Left ventricle myocardium inferior (tissue), 1 donor: ENCODE results near the gene C1QTNF9. TPM values are rescaled to one million over a fixed set of nuclear protein-coding genes. Genes with fewer than 3 reads are reported as not detected.

Experiments used
- DNase-seq: peaks from one replicate; pipeline ENCODE4 v3.0.0-alpha.2; 2020
- H3K27ac ChIP-seq: fragments of 200-600 bp; replicated peaks from 2 replicates; pipeline ENCODE4 v1.8.0; 2021
- H3K27me3 ChIP-seq: fragments of 200-600 bp; 2 replicates; pipeline ENCODE4 v1.8.0; 2021; ENCODE audit warnings: low read depth
- H3K36me3 ChIP-seq: fragments of 200-600 bp; 2 replicates; pipeline ENCODE4 v1.8.0; 2021
- H3K4me1 ChIP-seq: fragments of 200-600 bp; 2 replicates; pipeline ENCODE4 v1.8.0; 2021
- H3K4me3 ChIP-seq: fragments of 200-600 bp; 2 replicates; pipeline ENCODE4 v1.8.0; 2021; ENCODE audit warnings: mild to moderate bottlenecking, moderate library complexity
- H3K9me3 ChIP-seq: fragments of 200-600 bp; replicated peaks from 2 replicates; pipeline ENCODE4 v1.8.0; 2021
- intact Hi-C: fragments of 100-400 bp; cut with micrococcal nuclease; formaldehyde crosslinking; loops from one replicate; pipeline ENCODE4 v1.11.0; 2022
- total RNA-seq: library from RNA; stranded (reverse); fragmentation: NEBNext Ultra II Directional; extraction: Animal tissue kit (Norgen Biotek cat#: 25700); gene quantifications from one replicate; pipeline ENCODE4 v1.2.1, GENCODE V29; 2021
- TF ChIP-seq, protein P1 (sequence below): fragments of 200-600 bp; IDR thresholded peaks from 2 replicates; pipeline ENCODE4 v1.8.0; 2021; ENCODE audit warnings: antibody characterized with exemption, mild to moderate bottlenecking, borderline replicate concordance
- donor health status: DM: no; HTN: yes; CAD: no; lungs with severe emphysema.

C1QTNF9 gene
- total RNA-seq, 1 donor from 2014 or later, result 3.0 TPM

DNA sequence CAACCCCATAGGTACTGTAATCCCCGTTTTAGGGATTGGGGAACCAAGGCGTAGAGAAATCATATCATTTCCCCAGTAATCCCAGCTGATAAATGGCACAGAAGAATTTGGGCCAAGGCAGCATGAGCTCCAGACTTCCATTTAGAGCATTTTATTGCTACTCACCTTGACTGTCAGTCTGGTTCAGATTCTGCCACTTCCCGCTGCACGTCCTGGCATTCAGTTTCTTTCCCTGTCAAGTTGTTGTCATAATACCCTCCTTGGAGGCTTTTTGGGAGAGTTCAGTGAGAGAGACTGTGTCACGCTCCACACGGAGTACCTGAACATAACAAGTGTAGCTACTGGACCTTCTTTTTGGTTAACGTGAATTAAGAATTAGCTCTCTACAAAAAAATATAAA, 7.5 kb upstream of the C1QTNF9 start:
- H3K36me3 ChIP-seq, result peaks cover 60% of the 10 kb centered on the region

DNA sequence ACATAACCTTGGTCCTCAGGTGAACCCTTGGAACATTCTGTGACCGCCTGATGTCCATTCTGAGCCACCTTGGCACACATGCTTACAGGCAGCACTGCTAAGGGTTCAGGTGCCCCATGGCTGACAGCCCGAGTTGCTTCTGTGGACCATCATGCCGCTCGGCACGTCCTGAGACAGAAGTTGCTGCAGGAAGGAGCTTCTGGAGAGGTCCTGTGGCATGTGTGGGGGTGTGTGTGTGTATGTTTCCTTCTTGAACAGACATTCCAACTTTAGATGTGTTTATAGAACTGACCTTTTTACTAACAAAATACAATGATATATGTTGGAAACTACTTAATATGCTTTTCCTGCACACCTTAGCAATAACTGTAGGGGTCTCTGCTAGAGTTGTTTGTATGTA, 4.8 kb upstream of the C1QTNF9 start:
- Histone ChIP-seq H3K27ac (peak overlapping the region; percentile 75), H3K9me3 (no peaks in the 10 kb centered on the region), H3K36me3 (peaks cover 33% of the 10 kb centered on the region), H3K4me1 (peaks cover 73% of the 10 kb centered on the region), H3K27me3 (peaks cover 9% of the 10 kb centered on the region), H3K4me3 (no peak overlapping the region)
- TF ChIP-seq, protein P1, sequence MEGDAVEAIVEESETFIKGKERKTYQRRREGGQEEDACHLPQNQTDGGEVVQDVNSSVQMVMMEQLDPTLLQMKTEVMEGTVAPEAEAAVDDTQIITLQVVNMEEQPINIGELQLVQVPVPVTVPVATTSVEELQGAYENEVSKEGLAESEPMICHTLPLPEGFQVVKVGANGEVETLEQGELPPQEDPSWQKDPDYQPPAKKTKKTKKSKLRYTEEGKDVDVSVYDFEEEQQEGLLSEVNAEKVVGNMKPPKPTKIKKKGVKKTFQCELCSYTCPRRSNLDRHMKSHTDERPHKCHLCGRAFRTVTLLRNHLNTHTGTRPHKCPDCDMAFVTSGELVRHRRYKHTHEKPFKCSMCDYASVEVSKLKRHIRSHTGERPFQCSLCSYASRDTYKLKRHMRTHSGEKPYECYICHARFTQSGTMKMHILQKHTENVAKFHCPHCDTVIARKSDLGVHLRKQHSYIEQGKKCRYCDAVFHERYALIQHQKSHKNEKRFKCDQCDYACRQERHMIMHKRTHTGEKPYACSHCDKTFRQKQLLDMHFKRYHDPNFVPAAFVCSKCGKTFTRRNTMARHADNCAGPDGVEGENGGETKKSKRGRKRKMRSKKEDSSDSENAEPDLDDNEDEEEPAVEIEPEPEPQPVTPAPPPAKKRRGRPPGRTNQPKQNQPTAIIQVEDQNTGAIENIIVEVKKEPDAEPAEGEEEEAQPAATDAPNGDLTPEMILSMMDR, result no peak
- intact Hi-C loops, result no loop called here
- DNase-seq, result no peak

More for the DNA sequence above, 7.5 kb upstream of the C1QTNF9 start:
- Histone ChIP-seq H3K27ac (peak overlapping the region; percentile 9), H3K27me3 (no peaks in the 10 kb centered on the region), H3K4me3 (no peak overlapping the region), H3K4me1 (peaks cover 51% of the 10 kb centered on the region), H3K9me3 (no peaks in the 10 kb centered on the region)
- intact Hi-C loops, result no loop called here
- DNase-seq, result no peak
- TF ChIP-seq, protein P1, result no peak

DNA sequence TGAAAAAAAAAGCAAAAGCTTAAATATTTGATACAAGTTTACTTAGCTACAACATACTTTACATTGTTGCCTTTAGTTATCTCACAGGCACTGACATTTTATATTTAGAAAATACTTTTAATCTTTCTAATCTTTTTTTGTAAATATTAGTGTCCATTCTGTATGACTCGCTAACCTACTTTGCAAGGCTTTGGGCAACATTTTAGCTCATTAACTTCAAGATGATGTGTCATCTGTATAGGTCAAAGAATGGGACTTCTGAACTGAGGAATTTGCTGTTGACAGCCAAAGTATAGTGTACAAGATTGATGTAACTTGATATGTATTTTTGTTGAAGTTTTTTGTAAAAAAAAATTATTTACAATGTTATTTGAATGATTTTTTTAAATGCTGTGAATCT, 2.7 kb upstream of the C1QTNF9 start:
- DNase-seq, result no peak
- Histone ChIP-seq H3K9me3 (no peaks in the 10 kb centered on the region), H3K27me3 (peaks cover 9% of the 10 kb centered on the region), H3K4me1 (peaks cover 66% of the 10 kb centered on the region), H3K4me3 (no peak overlapping the region), H3K27ac (peak overlapping the region; percentile 75), H3K36me3 (peaks cover 13% of the 10 kb centered on the region)
- intact Hi-C loops, result no loop called here
- TF ChIP-seq, protein P1, result no peak

GRCh38 chr13:24307211-24308067, 1.9 kb upstream of the C1QTNF9 start:
- Histone ChIP-seq H3K36me3 (peaks cover 9% of the 10 kb centered on the region), H3K4me3 (peak overlapping the region; percentile 6), H3K4me1 (peaks cover 60% of the 10 kb centered on the region), H3K9me3 (no peaks in the 10 kb centered on the region), H3K27ac (peak overlapping the region; percentile 75), H3K27me3 (peaks cover 9% of the 10 kb centered on the region)
- TF ChIP-seq, protein P1, result no peak
- intact Hi-C loops, result no loop called here
- DNase-seq, result no peak

DNA sequence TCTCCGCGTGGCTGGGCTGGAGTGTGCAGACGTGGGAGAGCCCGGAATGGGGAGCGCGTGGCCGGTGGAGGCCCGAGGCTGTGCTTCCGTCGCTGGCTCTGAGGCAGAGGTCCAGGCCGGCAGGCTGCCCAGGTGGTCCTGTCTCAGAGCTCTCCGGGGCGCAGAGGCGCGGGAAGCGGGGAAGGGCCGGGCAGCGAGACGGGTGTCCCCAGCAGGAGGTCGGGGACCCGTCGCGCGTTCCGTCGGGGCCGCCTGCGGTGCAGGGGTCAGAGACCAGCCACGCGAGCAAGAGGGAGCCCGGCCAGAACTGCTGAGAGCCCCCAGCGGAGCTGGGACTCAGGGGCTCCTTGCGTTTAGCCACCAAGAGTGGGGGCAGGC, 1.3 kb upstream of the C1QTNF9 start:
- intact Hi-C loops, result no loop called here
- TF ChIP-seq, protein P1, result no peak
- peaks cover 9% of the 10 kb centered on the region for H3K27me3 ChIP-seq
- no peaks in the 10 kb centered on the region for H3K9me3 ChIP-seq
- no peak for DNase-seq
- H3K4me3 ChIP-seq, result peak overlapping the region; percentile 6
- H3K27ac ChIP-seq, result peak overlapping the region; percentile 75
- H3K4me1 ChIP-seq, result peaks cover 54% of the 10 kb centered on the region
- H3K36me3 ChIP-seq, result peaks cover 9% of the 10 kb centered on the region
